Endodermal cell (in vitro differentiated cells): ENCODE measurements around the gene CLDN14. TPM values are rescaled to one million over a fixed set of nuclear protein-coding genes. Genes with fewer than 3 reads are reported as not detected.

Experiments
- DNase-seq: peaks from one replicate; pipeline ENCODE4 v3.0.0-alpha.2; 2017
- H3K27ac ChIP-seq: 2 replicates; pipeline ENCODE4 v1.5.1; 2013; ENCODE audit warnings: mild to moderate bottlenecking, low read depth, low read length, moderate library complexity
- H3K27me3 ChIP-seq: 2 replicates; pipeline ENCODE4 v1.6.1; 2013; ENCODE audit warnings: mild to moderate bottlenecking, low read length, moderate library complexity; ENCODE audit not compliant: insufficient read depth, control insufficient read depth, poor library complexity, severe bottlenecking
- H3K36me3 ChIP-seq: 2 replicates; pipeline ENCODE4 v1.7.0; 2013; ENCODE audit warnings: mild to moderate bottlenecking, low read length, moderate library complexity; ENCODE audit not compliant: control insufficient read depth, insufficient read depth
- H3K4me1 ChIP-seq: one replicate; pipeline ENCODE4 v1.7.0; 2013; ENCODE audit warnings: low read length; ENCODE audit not compliant: control insufficient read depth, insufficient read depth
- H3K4me3 ChIP-seq: 2 replicates; pipeline ENCODE4 v1.5.1; 2013; ENCODE audit warnings: mild to moderate bottlenecking, low read length, moderate library complexity
- H3K9ac ChIP-seq: 2 replicates; pipeline ENCODE4 v1.6.1; 2013; ENCODE audit warnings: mild to moderate bottlenecking, low read length, moderate library complexity; ENCODE audit not compliant: poor library complexity, severe bottlenecking; ENCODE audit errors: extremely low read depth
- H3K9me3 ChIP-seq: 2 replicates; pipeline ENCODE4 v1.6.1; 2013; ENCODE audit warnings: mild to moderate bottlenecking, low read length, moderate library complexity; ENCODE audit not compliant: control insufficient read depth
- H3K27ac Mint-ChIP-seq: 2 replicates; pipeline ENCODE4 v1.8.0; 2020; ENCODE audit warnings: mixed read lengths
- H3K27me3 Mint-ChIP-seq: 2 replicates; pipeline ENCODE4 v1.8.0; 2021; ENCODE audit warnings: mild to moderate bottlenecking, mixed read lengths; ENCODE audit not compliant: insufficient read depth
- H3K36me3 Mint-ChIP-seq: 2 replicates; pipeline ENCODE4 v1.8.0; 2020; ENCODE audit warnings: low read depth, mixed read lengths
- H3K4me1 Mint-ChIP-seq: 2 replicates; pipeline ENCODE4 v1.8.0; 2020; ENCODE audit warnings: mixed read lengths
- H3K4me3 Mint-ChIP-seq: 2 replicates; pipeline ENCODE4 v1.8.0; 2020; ENCODE audit warnings: mild to moderate bottlenecking, moderate library complexity, mixed read lengths
- H3K9me3 Mint-ChIP-seq: 2 replicates; pipeline ENCODE4 v1.8.0; 2020; ENCODE audit warnings: mild to moderate bottlenecking, mixed read lengths
- WGBS, 2 experiments: methylation state at CpG; one replicate each; pipeline versions ENCODE4 v1.1.5 to v1.1.7; 2013; ENCODE audit warnings: missing lambda C conversion rate in 2 of 2, mixed read lengths in 1 of 2; ENCODE audit not compliant: insufficient coverage in 1 of 2, insufficient read length in 1 of 2; 5-methylcytosine and 5-hydroxymethylcytosine counted together
- total RNA-seq, 2 donors: library from RNA; stranded (reverse); fragmentation: NEBNext Ultra II Directional in 1 of 2; extraction: Animal tissue kit (Norgen Biotek cat#: 25700) in 1 of 2; gene quantifications; 2 replicates in 1 of 2; 3 replicates in 1 of 2; pipeline ENCODE4 v1.2.1, GENCODE V29; 2021
- TF ChIP-seq, protein P1 (sequence below): fragments of 200-600 bp; sonication (generic); conservative IDR thresholded peaks from 2 replicates; pipeline ENCODE4 v1.5.0; 2021; ENCODE audit warnings: antibody characterized with exemption, mild to moderate bottlenecking

CLDN14 gene
- total RNA-seq, 2 donors from 2014 or later, result not detected

DNA sequence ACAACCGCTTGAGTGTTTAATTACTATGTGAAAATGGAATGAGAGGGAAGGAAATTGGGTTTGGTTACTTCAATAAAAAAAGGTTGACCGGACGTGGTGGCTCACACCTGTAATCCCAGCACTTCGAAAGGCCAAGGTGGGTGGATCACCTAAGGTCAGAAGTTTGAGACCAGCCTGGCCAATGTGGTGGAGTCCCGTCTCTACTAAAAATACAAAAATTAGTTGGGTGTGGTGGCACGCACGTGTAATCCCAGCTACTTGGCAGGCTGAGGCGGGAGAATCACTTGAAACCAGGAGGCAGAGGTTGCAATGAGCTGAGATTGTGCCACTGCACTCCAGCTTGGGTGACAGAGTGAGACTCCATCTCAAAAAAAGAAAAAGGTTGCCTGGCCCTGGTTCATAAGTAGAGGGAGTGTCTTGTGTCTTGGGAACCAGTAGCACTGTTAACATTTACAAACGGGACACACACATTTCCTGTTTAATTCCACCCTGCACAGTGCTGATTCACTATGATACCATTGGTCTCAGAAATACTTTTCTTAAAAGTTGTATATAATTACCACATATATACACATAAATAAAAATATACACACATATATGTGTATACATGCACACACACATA, 27.6 kb upstream of the CLDN14 start:
- H3K4me1 Mint-ChIP-seq, result peaks cover 7% of the 10 kb centered on the region
- H3K4me1 ChIP-seq, result no peaks in the 10 kb centered on the region
- H3K9me3 Mint-ChIP-seq, result peaks cover 3% of the 10 kb centered on the region
- TF ChIP-seq, protein P1, sequence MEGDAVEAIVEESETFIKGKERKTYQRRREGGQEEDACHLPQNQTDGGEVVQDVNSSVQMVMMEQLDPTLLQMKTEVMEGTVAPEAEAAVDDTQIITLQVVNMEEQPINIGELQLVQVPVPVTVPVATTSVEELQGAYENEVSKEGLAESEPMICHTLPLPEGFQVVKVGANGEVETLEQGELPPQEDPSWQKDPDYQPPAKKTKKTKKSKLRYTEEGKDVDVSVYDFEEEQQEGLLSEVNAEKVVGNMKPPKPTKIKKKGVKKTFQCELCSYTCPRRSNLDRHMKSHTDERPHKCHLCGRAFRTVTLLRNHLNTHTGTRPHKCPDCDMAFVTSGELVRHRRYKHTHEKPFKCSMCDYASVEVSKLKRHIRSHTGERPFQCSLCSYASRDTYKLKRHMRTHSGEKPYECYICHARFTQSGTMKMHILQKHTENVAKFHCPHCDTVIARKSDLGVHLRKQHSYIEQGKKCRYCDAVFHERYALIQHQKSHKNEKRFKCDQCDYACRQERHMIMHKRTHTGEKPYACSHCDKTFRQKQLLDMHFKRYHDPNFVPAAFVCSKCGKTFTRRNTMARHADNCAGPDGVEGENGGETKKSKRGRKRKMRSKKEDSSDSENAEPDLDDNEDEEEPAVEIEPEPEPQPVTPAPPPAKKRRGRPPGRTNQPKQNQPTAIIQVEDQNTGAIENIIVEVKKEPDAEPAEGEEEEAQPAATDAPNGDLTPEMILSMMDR, result no peak
- H3K9me3 ChIP-seq, result no peaks in the 10 kb centered on the region
- WGBS, 2 experiments, result 83 to 93% methylated on average over 7 to 9 of the region's 9 CpGs
- H3K27ac Mint-ChIP-seq, result no peak overlapping the region
- H3K27ac ChIP-seq, result no peak overlapping the region
- no peaks in the 10 kb centered on the region for H3K36me3 ChIP-seq
- H3K4me3 Mint-ChIP-seq, result no peak overlapping the region
- H3K36me3 Mint-ChIP-seq, result no peaks in the 10 kb centered on the region
- no peaks in the 10 kb centered on the region for H3K27me3 ChIP-seq
- no peaks in the 10 kb centered on the region for H3K27me3 Mint-ChIP-seq
- H3K4me3 ChIP-seq, result no peak overlapping the region
- DNase-seq, result no peak
- no peak overlapping the region for H3K9ac ChIP-seq

DNA sequence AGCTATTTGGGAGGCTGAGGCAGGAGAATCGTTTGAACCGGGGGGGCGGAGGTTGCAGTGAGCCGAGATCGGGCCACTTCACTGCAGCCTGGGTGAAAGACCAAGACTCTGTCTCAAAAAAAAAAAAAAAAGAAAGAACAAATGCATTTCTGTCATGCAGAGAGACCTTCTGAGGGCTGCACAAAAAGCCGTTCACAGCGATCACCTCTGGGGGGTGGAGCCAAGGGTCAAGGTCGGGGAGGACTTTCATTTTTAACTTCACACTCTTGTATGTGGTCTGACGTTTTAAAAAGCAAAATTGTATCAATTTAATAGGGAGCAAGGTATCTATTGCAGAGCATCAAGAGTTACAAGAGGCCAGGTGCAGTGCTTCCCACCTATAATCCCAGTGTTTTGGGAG, 26.6 kb upstream of the CLDN14 start:
- Mint-ChIP-seq H3K4me1 (peaks cover 9% of the 10 kb centered on the region), H3K27me3 (no peaks in the 10 kb centered on the region), H3K27ac (no peak overlapping the region), H3K4me3 (no peak overlapping the region), H3K36me3 (no peaks in the 10 kb centered on the region), H3K9me3 (peaks cover 3% of the 10 kb centered on the region)
- H3K4me1 ChIP-seq, result no peaks in the 10 kb centered on the region
- no peaks in the 10 kb centered on the region for H3K9me3 ChIP-seq
- no peak overlapping the region for H3K4me3 ChIP-seq
- H3K27ac ChIP-seq, result no peak overlapping the region
- 90 to 96% methylated on average over 3 to 9 of the region's 9 CpGs for WGBS, 2 experiments
- H3K36me3 ChIP-seq, result no peaks in the 10 kb centered on the region
- no peaks in the 10 kb centered on the region for H3K27me3 ChIP-seq
- TF ChIP-seq, protein P1, result no peak
- DNase-seq, result no peak
- H3K9ac ChIP-seq, result no peak overlapping the region

DNA sequence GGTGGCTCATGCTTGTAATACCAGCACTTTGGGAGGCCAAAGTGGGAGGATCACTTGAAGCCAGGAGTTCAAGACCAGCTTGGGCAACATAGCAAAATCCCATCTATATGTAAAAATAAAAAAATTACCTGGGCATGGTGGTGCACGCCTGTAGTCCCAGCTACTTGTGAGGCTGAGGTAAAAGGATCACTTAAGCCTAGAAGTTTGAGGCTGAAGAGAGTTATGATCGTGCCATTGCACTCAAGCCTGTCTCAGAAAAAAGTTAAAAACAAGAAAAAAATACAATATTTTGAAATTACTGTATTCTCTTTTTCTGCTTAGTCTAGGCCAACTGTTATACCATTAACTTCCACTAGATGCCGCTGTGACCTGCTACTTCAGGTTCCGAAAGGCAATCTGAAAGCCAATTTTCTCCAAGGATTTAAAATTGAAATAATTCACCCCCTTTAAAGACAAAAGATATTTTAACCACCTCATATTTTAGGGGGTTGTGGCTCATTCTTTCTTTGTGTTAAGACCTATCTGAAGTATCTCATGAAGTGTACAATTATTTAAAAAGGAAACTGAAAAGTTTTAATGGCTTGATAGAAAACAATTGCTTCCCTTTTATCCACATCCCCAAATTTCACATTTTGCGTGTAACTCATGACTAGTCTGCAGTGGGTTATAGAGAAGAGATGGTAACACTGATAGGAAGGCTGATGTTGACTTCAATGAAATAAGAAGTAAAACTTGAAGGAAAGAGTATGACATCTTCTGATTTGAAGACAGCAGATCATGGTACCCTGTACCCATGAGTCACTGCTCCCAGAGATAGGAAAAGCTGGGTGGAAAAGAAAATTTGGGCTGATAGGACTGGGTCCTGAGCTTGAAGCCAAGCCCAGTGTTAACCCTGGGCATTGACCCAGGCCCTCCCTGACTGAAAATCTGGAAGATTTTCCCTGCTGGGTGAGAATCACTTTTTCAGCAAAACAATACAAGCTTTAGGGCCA, 24.4 kb upstream of the CLDN14 start:
- Histone ChIP-seq H3K9me3 (no peaks in the 10 kb centered on the region), H3K27ac (no peak overlapping the region), H3K27me3 (no peaks in the 10 kb centered on the region), H3K9ac (no peak overlapping the region), H3K36me3 (no peaks in the 10 kb centered on the region), H3K4me3 (no peak overlapping the region), H3K4me1 (no peaks in the 10 kb centered on the region)
- no peak overlapping the region for H3K4me3 Mint-ChIP-seq
- no peak overlapping the region for H3K27ac Mint-ChIP-seq
- TF ChIP-seq, protein P1, result peak; percentile 95
- H3K36me3 Mint-ChIP-seq, result no peaks in the 10 kb centered on the region
- H3K4me1 Mint-ChIP-seq, result peaks cover 16% of the 10 kb centered on the region
- H3K9me3 Mint-ChIP-seq, result peaks cover 3% of the 10 kb centered on the region
- WGBS, 2 experiments, result 40 to 46% methylated on average over 4 to 5 of the region's 5 CpGs
- H3K27me3 Mint-ChIP-seq, result no peaks in the 10 kb centered on the region
- no peak for DNase-seq
